Endodermal cell (in vitro differentiated cells): ENCODE data around the gene SEPTIN8. TPM values are rescaled to one million over a fixed set of nuclear protein-coding genes. Genes with fewer than 3 reads are reported as not detected.
"Not testable (repeated sequence)": the region's sequence is repeated elsewhere in the genome, so short reads cannot be mapped to it uniquely, and the experiment has no call there.

ENCODE experiments used
- DNase-seq: peaks from one replicate; pipeline ENCODE4 v3.0.0-alpha.2; 2017
- H3K27ac ChIP-seq: 2 replicates; pipeline ENCODE4 v1.5.1; 2013; ENCODE audit warnings: mild to moderate bottlenecking, low read depth, low read length, moderate library complexity
- H3K27me3 ChIP-seq: 2 replicates; pipeline ENCODE4 v1.6.1; 2013; ENCODE audit warnings: mild to moderate bottlenecking, low read length, moderate library complexity; ENCODE audit not compliant: insufficient read depth, control insufficient read depth, poor library complexity, severe bottlenecking
- H3K36me3 ChIP-seq: 2 replicates; pipeline ENCODE4 v1.7.0; 2013; ENCODE audit warnings: mild to moderate bottlenecking, low read length, moderate library complexity; ENCODE audit not compliant: control insufficient read depth, insufficient read depth
- H3K4me1 ChIP-seq: one replicate; pipeline ENCODE4 v1.7.0; 2013; ENCODE audit warnings: low read length; ENCODE audit not compliant: control insufficient read depth, insufficient read depth
- H3K4me3 ChIP-seq: 2 replicates; pipeline ENCODE4 v1.5.1; 2013; ENCODE audit warnings: mild to moderate bottlenecking, low read length, moderate library complexity
- H3K9ac ChIP-seq: 2 replicates; pipeline ENCODE4 v1.6.1; 2013; ENCODE audit warnings: mild to moderate bottlenecking, low read length, moderate library complexity; ENCODE audit not compliant: poor library complexity, severe bottlenecking; ENCODE audit errors: extremely low read depth
- H3K9me3 ChIP-seq: 2 replicates; pipeline ENCODE4 v1.6.1; 2013; ENCODE audit warnings: mild to moderate bottlenecking, low read length, moderate library complexity; ENCODE audit not compliant: control insufficient read depth
- H3K27ac Mint-ChIP-seq: 2 replicates; pipeline ENCODE4 v1.8.0; 2020; ENCODE audit warnings: mixed read lengths
- H3K27me3 Mint-ChIP-seq: 2 replicates; pipeline ENCODE4 v1.8.0; 2021; ENCODE audit warnings: mild to moderate bottlenecking, mixed read lengths; ENCODE audit not compliant: insufficient read depth
- H3K36me3 Mint-ChIP-seq: 2 replicates; pipeline ENCODE4 v1.8.0; 2020; ENCODE audit warnings: low read depth, mixed read lengths
- H3K4me1 Mint-ChIP-seq: 2 replicates; pipeline ENCODE4 v1.8.0; 2020; ENCODE audit warnings: mixed read lengths
- H3K4me3 Mint-ChIP-seq: 2 replicates; pipeline ENCODE4 v1.8.0; 2020; ENCODE audit warnings: mild to moderate bottlenecking, moderate library complexity, mixed read lengths
- H3K9me3 Mint-ChIP-seq: 2 replicates; pipeline ENCODE4 v1.8.0; 2020; ENCODE audit warnings: mild to moderate bottlenecking, mixed read lengths
- CTCF ChIP-seq: fragments of 200-600 bp; sonication (generic); conservative IDR thresholded peaks from 2 replicates; pipeline ENCODE4 v1.5.0; 2021; ENCODE audit warnings: antibody characterized with exemption, mild to moderate bottlenecking
- WGBS, 2 experiments: methylation state at CpG; one replicate each; pipeline versions ENCODE4 v1.1.5 to v1.1.7; 2013; ENCODE audit warnings: missing lambda C conversion rate in 2 of 2, mixed read lengths in 1 of 2; ENCODE audit not compliant: insufficient coverage in 1 of 2, insufficient read length in 1 of 2; 5-methylcytosine and 5-hydroxymethylcytosine counted together
- total RNA-seq, 2 donors: library from RNA; stranded (reverse); fragmentation: NEBNext Ultra II Directional in 1 of 2; extraction: Animal tissue kit (Norgen Biotek cat#: 25700) in 1 of 2; gene quantifications; 2 replicates in 1 of 2; 3 replicates in 1 of 2; pipeline ENCODE4 v1.2.1, GENCODE V29; 2021

Gene SEPTIN8
- total RNA-seq, 2 donors from 2014 or later: 49.0 to 56.7 TPM

DNA sequence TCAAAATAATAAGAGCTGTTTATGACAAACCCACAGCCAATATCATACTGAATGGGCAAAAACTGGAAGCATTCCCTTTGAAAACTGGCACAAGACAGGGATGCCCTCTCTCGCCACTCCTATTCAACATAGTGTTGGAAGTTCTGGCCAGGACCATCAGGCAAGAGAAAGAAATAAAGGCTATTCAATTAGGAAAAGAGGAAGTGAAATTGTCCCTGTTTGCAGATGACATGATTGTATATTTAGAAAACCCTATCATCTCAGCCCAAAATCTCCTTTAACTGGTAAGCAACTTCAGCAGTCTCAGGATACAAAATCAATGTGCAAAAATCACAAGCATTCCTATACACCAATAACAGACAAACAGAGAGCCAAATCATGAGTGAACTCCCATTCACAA lies 27.2 kb upstream of the SEPTIN8 start:
- not testable (repeated sequence) for H3K36me3 ChIP-seq, H3K4me3 ChIP-seq, H3K4me3 Mint-ChIP-seq, H3K9me3 Mint-ChIP-seq, H3K27ac Mint-ChIP-seq, DNase-seq, H3K4me1 ChIP-seq, H3K9ac ChIP-seq, H3K27ac ChIP-seq, H3K36me3 Mint-ChIP-seq, H3K27me3 ChIP-seq, H3K9me3 ChIP-seq
- peaks cover 19% of the 10 kb centered on the region for H3K27me3 Mint-ChIP-seq
- peaks cover 20% of the 10 kb centered on the region for H3K4me1 Mint-ChIP-seq
- WGBS, 2 experiments: 86% methylated on average over 1 of the region's 1 CpG; no CpG with 5 or more reads in 1 of the 2 experiments

- H3K4me1 Mint-ChIP-seq: peaks cover 19% of the 10 kb centered on the region
Observed at GRCh38 chr5:132802685-132803066, 25.6 kb upstream of the SEPTIN8 start.

DNA sequence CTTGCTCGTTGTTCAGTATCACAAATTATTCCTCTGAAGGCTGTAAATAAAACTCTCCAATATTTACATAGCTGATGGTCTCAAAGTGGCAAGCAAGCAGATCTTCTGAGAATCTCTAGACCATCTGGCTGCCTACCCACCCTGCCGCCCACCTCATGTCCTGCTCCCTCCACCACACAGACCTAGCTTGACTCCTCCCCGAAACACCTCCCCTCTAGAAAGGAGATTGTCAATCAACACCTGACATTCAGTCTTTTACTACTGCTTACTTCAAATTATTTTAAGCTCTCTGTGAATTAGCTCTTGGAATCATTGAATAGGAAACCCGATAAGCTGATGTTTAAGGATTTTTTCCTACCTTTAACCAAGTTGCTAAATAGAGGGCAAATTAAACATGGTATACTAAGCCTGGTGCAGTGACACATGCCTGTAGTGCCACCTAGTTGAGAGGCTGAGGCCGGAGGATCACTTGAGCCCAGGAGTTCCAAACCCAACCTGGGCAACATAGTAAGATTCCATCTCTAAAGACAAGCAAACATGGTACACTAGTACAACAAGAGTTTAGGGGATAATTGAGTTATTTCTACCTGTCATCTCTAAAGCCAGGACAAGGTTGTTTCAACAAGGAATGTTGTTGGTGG lies 25.1 kb upstream of the SEPTIN8 start:
- H3K4me3 Mint-ChIP-seq: no peak overlapping the region
- no peaks in the 10 kb centered on the region for H3K36me3 Mint-ChIP-seq
- H3K36me3 ChIP-seq: no peaks in the 10 kb centered on the region
- no peak for TF ChIP-seq CTCF
- H3K4me1 Mint-ChIP-seq: peaks cover 14% of the 10 kb centered on the region
- 89 to 95% methylated on average over 4 to 5 of the region's 5 CpGs for WGBS, 2 experiments
- DNase-seq: peak; percentile 22
- H3K9ac ChIP-seq: no peak overlapping the region
- no peak overlapping the region for H3K4me3 ChIP-seq
- peaks cover 4% of the 10 kb centered on the region for H3K9me3 Mint-ChIP-seq
- no peak overlapping the region for H3K27ac ChIP-seq
- peaks cover 7% of the 10 kb centered on the region for H3K4me1 ChIP-seq
- H3K27me3 ChIP-seq: peaks cover 7% of the 10 kb centered on the region
- no peaks in the 10 kb centered on the region for H3K9me3 ChIP-seq
- H3K27ac Mint-ChIP-seq: no peak overlapping the region
- peaks cover 21% of the 10 kb centered on the region for H3K27me3 Mint-ChIP-seq

More at GRCh38 chr5:132802685-132803066, 25.6 kb upstream of the SEPTIN8 start:
- not testable (repeated sequence) for H3K4me3 ChIP-seq, H3K36me3 ChIP-seq, H3K27me3 ChIP-seq, H3K4me1 ChIP-seq, H3K9me3 Mint-ChIP-seq, H3K9me3 ChIP-seq, DNase-seq, H3K27ac ChIP-seq, H3K4me3 Mint-ChIP-seq, H3K36me3 Mint-ChIP-seq, H3K27ac Mint-ChIP-seq, H3K9ac ChIP-seq
- H3K27me3 Mint-ChIP-seq: peaks cover 17% of the 10 kb centered on the region
- 85 to 87% methylated on average over 2 to 5 of the region's 5 CpGs for WGBS, 2 experiments

- Mint-ChIP-seq H3K4me1 (peaks cover 10% of the 10 kb centered on the region), H3K27ac (no peak overlapping the region), H3K9me3 (peaks cover 4% of the 10 kb centered on the region), H3K4me3 (no peak overlapping the region), H3K36me3 (no peaks in the 10 kb centered on the region), H3K27me3 (peaks cover 25% of the 10 kb centered on the region)
- Histone ChIP-seq H3K4me1 (peaks cover 7% of the 10 kb centered on the region), H3K36me3 (no peaks in the 10 kb centered on the region), H3K9me3 (no peaks in the 10 kb centered on the region), H3K27me3 (peaks cover 7% of the 10 kb centered on the region), H3K9ac (no peak overlapping the region), H3K27ac (no peak overlapping the region), H3K4me3 (no peak overlapping the region)
- 80 to 88% methylated on average over 2 of the region's 2 CpGs for WGBS, 2 experiments
- DNase-seq: no peak
- no peak for TF ChIP-seq CTCF
Observed at GRCh38 chr5:132800545-132800944, 23.5 kb upstream of the SEPTIN8 start.
